ENCODE results near the gene PCBP3.
A peak's percentile ranks its signal among the peaks of the same experiment; 100 is the strongest.

Gene PCBP3

DNA sequence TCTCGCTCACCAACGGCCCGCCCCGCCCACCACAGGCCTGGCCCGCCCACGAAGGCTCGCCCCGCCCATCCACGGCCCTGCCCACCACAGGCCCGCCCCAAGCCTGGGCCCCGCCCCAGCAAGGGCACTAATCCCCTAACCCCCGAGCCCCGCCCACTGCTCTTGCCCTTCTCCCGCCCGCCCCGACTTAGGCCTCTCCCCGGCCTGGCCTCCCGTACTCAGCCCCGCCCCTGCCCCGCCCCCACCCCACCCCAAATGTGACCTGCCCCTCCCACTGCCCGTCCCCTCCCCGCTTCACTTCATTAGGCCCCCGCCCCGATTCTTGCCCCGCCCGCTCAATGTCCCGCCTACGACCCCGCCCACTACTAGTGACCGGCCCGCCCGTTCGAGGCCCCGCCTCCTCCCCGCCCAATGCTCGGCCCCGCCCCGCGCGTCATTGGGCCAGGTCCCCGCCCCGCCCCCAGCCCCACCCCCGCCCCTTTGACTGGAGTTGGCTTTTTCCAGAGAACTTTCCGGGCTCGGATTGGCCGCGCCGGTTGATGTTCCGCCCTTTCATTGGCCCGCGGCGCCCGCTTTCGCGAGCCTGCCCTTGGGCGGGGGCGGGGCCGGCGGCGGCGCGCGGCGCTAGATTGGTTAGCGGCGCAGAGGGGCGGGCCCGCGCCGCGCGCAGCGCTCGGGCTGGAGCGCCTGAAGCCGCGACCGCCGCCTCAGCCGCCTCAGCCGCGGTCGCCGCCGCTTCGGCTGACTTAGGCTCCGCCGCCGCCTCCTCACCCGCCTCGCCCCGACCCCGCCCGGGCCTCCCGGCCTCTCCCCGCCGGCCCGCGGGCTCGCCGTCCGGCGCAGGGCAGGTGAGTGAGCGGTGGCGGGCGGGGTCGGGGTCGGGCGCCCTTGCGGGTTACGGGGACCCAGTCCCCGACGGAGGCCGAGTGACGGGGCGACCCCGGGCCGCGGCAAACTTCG, at the start of gene PCBP3:
TSS of gene PCBP3 (plus strand) at position 705 of the 960 bp plus-strand sequence. CDS start 206,361 bp downstream, outside the sequence.
- ATAC-seq (ENCODE audit: insufficient read depth, low read depth) (peak; percentile 88), DNase-seq (peak; percentile 98)
- H3K4me1 ChIP-seq (ENCODE audit: insufficient read depth, low read length): peaks cover 44% of the 10 kb centered on the region
- H4K20me1 ChIP-seq (ENCODE audit: insufficient read depth, low read length): peaks cover 23% of the 10 kb centered on the region
- H3K79me2 ChIP-seq (ENCODE audit: insufficient read depth, low read length): peaks cover 15% of the 10 kb centered on the region
- peak within 1 kb of the TSS; percentile 21 to 57; a peak in 3 of 4 replicates for H3K4me3 ChIP-seq (ENCODE audit: low read depth in 1 of 2, low read length in 2 of 2)
- H3K27me3 ChIP-seq (ENCODE audit: insufficient read depth, low read length, poor library complexity): peaks cover 9% of the 10 kb centered on the region
- no peak within 1 kb of the TSS; the same call in 1 of the 2 replicates for H3K27ac ChIP-seq (ENCODE audit: low read length)
- H3K4me2 ChIP-seq (ENCODE audit: insufficient read depth, low read length): peak within 1 kb of the TSS; percentile 73
- no peaks in the 10 kb centered on the region for H3K36me3 ChIP-seq (ENCODE audit: insufficient read depth, low read length)
- H3K9me3 ChIP-seq (ENCODE audit: insufficient read depth, low read length, severe bottlenecking): no peaks in the 10 kb centered on the region
- H2AFZ ChIP-seq (ENCODE audit: low read depth, low read length): peak within 1 kb of the TSS; percentile 52
- TF ChIP-seq, protein P1, sequence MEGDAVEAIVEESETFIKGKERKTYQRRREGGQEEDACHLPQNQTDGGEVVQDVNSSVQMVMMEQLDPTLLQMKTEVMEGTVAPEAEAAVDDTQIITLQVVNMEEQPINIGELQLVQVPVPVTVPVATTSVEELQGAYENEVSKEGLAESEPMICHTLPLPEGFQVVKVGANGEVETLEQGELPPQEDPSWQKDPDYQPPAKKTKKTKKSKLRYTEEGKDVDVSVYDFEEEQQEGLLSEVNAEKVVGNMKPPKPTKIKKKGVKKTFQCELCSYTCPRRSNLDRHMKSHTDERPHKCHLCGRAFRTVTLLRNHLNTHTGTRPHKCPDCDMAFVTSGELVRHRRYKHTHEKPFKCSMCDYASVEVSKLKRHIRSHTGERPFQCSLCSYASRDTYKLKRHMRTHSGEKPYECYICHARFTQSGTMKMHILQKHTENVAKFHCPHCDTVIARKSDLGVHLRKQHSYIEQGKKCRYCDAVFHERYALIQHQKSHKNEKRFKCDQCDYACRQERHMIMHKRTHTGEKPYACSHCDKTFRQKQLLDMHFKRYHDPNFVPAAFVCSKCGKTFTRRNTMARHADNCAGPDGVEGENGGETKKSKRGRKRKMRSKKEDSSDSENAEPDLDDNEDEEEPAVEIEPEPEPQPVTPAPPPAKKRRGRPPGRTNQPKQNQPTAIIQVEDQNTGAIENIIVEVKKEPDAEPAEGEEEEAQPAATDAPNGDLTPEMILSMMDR (IDR thresholded peaks at IDR 0.05; ENCODE audit: borderline replicate concordance, extremely low read depth, low read length, poor library complexity, severe bottlenecking): no peak
- no peak for TF ChIP-seq EZH2 (IDR thresholded peaks at IDR 0.05; ENCODE audit: borderline replicate concordance, low read depth, low read length, severe bottlenecking)
- H3K9ac ChIP-seq (ENCODE audit: low read depth, low read length): peak within 1 kb of the TSS; percentile 58

- Histone ChIP-seq H2AFZ (ENCODE audit: low read depth, low read length) (no peak overlapping the region), H3K9me3 (ENCODE audit: insufficient read depth, low read length, severe bottlenecking) (no peaks in the 10 kb centered on the region), H3K36me3 (ENCODE audit: insufficient read depth, low read length) (no peaks in the 10 kb centered on the region), H3K79me2 (ENCODE audit: insufficient read depth, low read length) (no peaks in the 10 kb centered on the region), H4K20me1 (ENCODE audit: insufficient read depth, low read length) (0 out of 2 replicates have a peak, but pooled peaks cover 2% of the 10 kb centered on the region), H3K4me2 (ENCODE audit: insufficient read depth, low read length) (no peak overlapping the region), H3K9ac (ENCODE audit: low read depth, low read length) (no peak overlapping the region), H3K4me1 (ENCODE audit: insufficient read depth, low read length) (peaks cover 12% of the 10 kb centered on the region), H3K27ac (ENCODE audit: low read length) (no peak overlapping the region), H3K27me3 (ENCODE audit: insufficient read depth, low read length, poor library complexity) (no peaks in the 10 kb centered on the region), H3K4me3 (ENCODE audit: low read depth in 1 of 2, low read length in 2 of 2) (no peak overlapping the region)
- no peak for TF ChIP-seq EZH2 (IDR thresholded peaks at IDR 0.05; ENCODE audit: borderline replicate concordance, low read depth, low read length, severe bottlenecking)
- TF ChIP-seq, protein P1 (IDR thresholded peaks at IDR 0.05; ENCODE audit: borderline replicate concordance, extremely low read depth, low read length, poor library complexity, severe bottlenecking): no peak
- no peak for DNase-seq
- ATAC-seq (ENCODE audit: insufficient read depth, low read depth): no peak
These were observed 48.6 kb upstream of the PCBP3 start for GRCh38 chr21:45594721-45595489.

GRCh38 chr21:45595574-45596295, 47.8 kb upstream of the PCBP3 start:
- no peak overlapping the region for H3K4me3 ChIP-seq (ENCODE audit: low read depth in 1 of 2, low read length in 2 of 2)
- H3K9me3 ChIP-seq (ENCODE audit: insufficient read depth, low read length, severe bottlenecking): no peaks in the 10 kb centered on the region
- ATAC-seq (ENCODE audit: insufficient read depth, low read depth) (no peak), DNase-seq (no peak)
- H3K36me3 ChIP-seq (ENCODE audit: insufficient read depth, low read length): no peaks in the 10 kb centered on the region
- no peak for TF ChIP-seq EZH2 (IDR thresholded peaks at IDR 0.05; ENCODE audit: borderline replicate concordance, low read depth, low read length, severe bottlenecking)
- H3K79me2 ChIP-seq (ENCODE audit: insufficient read depth, low read length): no peaks in the 10 kb centered on the region
- no peak overlapping the region for H2AFZ ChIP-seq (ENCODE audit: low read depth, low read length)
- H4K20me1 ChIP-seq (ENCODE audit: insufficient read depth, low read length): 0 out of 2 replicates have a peak, but pooled peaks cover 2% of the 10 kb centered on the region
- H3K4me2 ChIP-seq (ENCODE audit: insufficient read depth, low read length): no peak overlapping the region
- no peak overlapping the region for H3K9ac ChIP-seq (ENCODE audit: low read depth, low read length)
- H3K27ac ChIP-seq (ENCODE audit: low read length): no peak overlapping the region
- peaks cover 12% of the 10 kb centered on the region for H3K4me1 ChIP-seq (ENCODE audit: insufficient read depth, low read length)
- no peaks in the 10 kb centered on the region for H3K27me3 ChIP-seq (ENCODE audit: insufficient read depth, low read length, poor library complexity)
